ENCODE data around the gene PANK1.

PANK1 gene

GRCh38 chr10:89566095-89566950, 78.7 kb downstream of the PANK1 start:
- no peak for TF ChIP-seq CTCF (IDR thresholded peaks at IDR 0.05; ENCODE audit: borderline replicate concordance, insufficient read depth, low read depth, low read length)

GRCh38 chr10:89565180-89565579, 79.9 kb downstream of the PANK1 start:
- no peak for TF ChIP-seq CTCF (IDR thresholded peaks at IDR 0.05; ENCODE audit: borderline replicate concordance, insufficient read depth, low read depth, low read length)

More at GRCh38 chr10:89566095-89566950, 78.7 kb downstream of the PANK1 start:
- H3K4me3 ChIP-seq (ENCODE audit: low read depth, low read length) = no peak overlapping the region

DNA sequence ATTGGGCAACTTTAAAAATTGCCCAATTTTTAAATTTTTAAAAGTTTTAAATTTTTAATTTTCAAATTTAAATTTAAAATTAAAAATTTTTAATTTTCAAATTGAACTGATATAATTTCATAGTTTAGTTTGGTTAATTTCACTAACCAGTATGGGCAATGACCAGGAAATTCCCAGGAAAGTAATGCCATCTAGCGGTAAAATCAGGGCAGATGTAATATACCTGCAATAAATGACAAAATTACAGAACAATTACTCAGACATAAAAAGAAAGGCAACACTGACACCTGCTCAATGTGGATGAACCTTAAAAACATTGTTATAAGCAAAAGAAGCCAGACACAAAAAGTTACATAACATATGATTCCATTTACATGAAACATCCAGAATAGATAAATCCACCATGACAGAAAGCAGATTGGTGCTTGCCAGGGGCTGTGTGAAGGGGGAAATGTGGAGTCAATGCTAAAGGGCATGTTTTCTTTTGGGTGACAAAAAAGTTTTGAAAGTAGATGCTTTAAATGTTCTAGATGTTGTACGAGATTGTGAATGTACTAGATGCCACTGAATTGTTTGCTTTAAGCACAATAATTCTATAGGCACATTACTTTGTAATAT, 81.1 kb downstream of the PANK1 start:
- TF ChIP-seq CTCF (IDR thresholded peaks at IDR 0.05; ENCODE audit: borderline replicate concordance, insufficient read depth, low read depth, low read length) = peak; percentile 34; the same call in 1 of the 2 replicates
- H3K4me3 ChIP-seq (ENCODE audit: low read depth, low read length) = no peak overlapping the region

More at GRCh38 chr10:89565180-89565579, 79.9 kb downstream of the PANK1 start:
- H3K4me3 ChIP-seq (ENCODE audit: low read depth, low read length) = no peak overlapping the region

- no peak for TF ChIP-seq CTCF (IDR thresholded peaks at IDR 0.05; ENCODE audit: borderline replicate concordance, insufficient read depth, low read depth, low read length)
- H3K4me3 ChIP-seq (ENCODE audit: low read depth, low read length) = no peak overlapping the region
Measured at GRCh38 chr10:89563311-89563710, 81.7 kb downstream of the PANK1 start.

GRCh38 chr10:89556600-89556999, 88.4 kb downstream of the PANK1 start:
- TF ChIP-seq CTCF (IDR thresholded peaks at IDR 0.05; ENCODE audit: borderline replicate concordance, insufficient read depth, low read depth, low read length) = no peak
- no peak overlapping the region for H3K4me3 ChIP-seq (ENCODE audit: low read depth, low read length)

DNA sequence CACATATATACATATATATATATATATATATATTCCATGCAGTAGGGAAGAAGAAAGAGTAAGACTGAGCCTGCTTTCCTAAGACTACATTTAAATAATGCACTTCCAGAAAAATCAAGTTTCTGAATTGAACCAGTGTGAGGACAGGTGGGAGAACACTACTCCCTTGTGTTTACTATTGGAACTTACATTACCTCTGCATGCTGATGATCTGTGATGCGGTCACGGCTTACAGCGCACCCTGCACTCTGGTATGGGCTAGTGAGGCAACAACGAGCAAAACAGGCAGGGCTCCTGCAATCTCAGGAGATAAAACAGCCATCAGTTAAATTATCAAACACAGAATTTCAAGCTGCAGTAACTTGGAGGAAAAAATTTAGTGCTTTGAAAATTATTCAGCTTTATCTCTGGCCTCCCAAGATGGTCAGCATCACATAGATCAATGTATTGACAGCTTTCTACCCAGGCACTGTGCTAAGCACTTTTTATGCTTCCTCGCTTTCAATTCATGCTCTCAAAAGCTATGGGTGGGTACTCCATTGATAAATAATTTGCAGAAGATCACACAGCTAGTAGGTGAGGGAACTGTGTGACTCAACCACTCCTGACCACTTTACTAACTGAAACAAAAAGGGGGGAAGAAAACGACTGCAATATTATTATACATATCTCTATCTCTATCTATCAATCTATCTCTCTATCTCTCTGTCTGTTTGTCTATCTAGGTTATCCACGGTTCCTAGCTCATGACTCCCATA, 89.2 kb downstream of the PANK1 start:
- TF ChIP-seq CTCF (IDR thresholded peaks at IDR 0.05; ENCODE audit: borderline replicate concordance, insufficient read depth, low read depth, low read length) = no peak
- H3K4me3 ChIP-seq (ENCODE audit: low read depth, low read length) = no peak overlapping the region

All from GM12875 (cell line).